PC-3 (cell line): ENCODE data around the gene LCE2C.
"Not testable (repeated sequence)": the region's sequence is repeated elsewhere in the genome, so short reads cannot be mapped to it uniquely, and the experiment has no call there.

Experiments
- CTCF ChIP-seq: fragments of 300-600 bp; sonication (generic); conservative IDR thresholded peaks from 2 replicates; pipeline ENCODE4 v1.5.1; 2017; ENCODE audit warnings: antibody characterized with exemption, low read depth, mild to moderate bottlenecking, low read length
- EZH2 ChIP-seq: fragments of 300-600 bp; sonication (generic); IDR thresholded peaks from one replicate; pipeline ENCODE4 v1.6.1; 2017; ENCODE audit warnings: antibody characterized with exemption, mild to moderate bottlenecking, low read length; ENCODE audit not compliant: unreplicated experiment
- EZH2phosphoT487 ChIP-seq: fragments of 300-600 bp; sonication (generic); IDR thresholded peaks from 2 replicates; pipeline ENCODE4 v1.6.1; 2018; ENCODE audit warnings: mild to moderate bottlenecking, antibody characterized with exemption, low read length, borderline replicate concordance

GRCh38 chr1:152685823-152686222, 10.7 kb downstream of the LCE2C start, which contains the start of gene LCE2B:
- not testable (repeated sequence) for TF ChIP-seq EZH2, CTCF, EZH2phosphoT487
